H1 (cell line): Measurements from ENCODE around the gene SLC3A2. TPM values are rescaled to one million over a fixed set of nuclear protein-coding genes. Genes with fewer than 3 reads are reported as not detected.

Experiments used
- CTCF ChIA-PET: fragments of 300-600 bp; sonication (Branson Sonifier 250); formaldehyde crosslinking; loops from one replicate; lab custom pipeline; 2021; ENCODE audit not compliant: partially characterized antibody; lab: Charles Lee
- POLR2A ChIA-PET: fragments of 300-600 bp; sonication (Branson Sonifier 250); formaldehyde crosslinking; loops from one replicate; lab custom pipeline; 2021; ENCODE audit warnings: inconsistent platforms; ENCODE audit not compliant: partially characterized antibody; lab: Charles Lee
- DNase-seq, 2 experiments: peaks; one replicate each; pipeline versions ENCODE4 v3.0.0 to v3.0.0-alpha.2; 2010 to 2022; ENCODE audit warnings: low spot score in 2 of 2, low read depth in 1 of 2, mixed read lengths in 1 of 2
- FAIRE-seq: peaks from 2 replicates; lab custom pipeline; 2011; peaks lifted over from hg19 to GRCh38; lab: Jason Lieb, UNC
- H2AFZ ChIP-seq: 2 replicates; pipeline ENCODE4 v1.8.1; 2012; ENCODE audit warnings: low read length, inconsistent platforms
- H2AK5ac ChIP-seq: 2 replicates; pipeline ENCODE4 v1.6.1; 2013; ENCODE audit warnings: low read depth, low read length
- H2BK120ac ChIP-seq: replicated peaks from 2 replicates; pipeline ENCODE3; 2013; ENCODE audit warnings: low read depth, low read length, inconsistent platforms
- H2BK12ac ChIP-seq: 2 replicates; pipeline ENCODE4 v1.6.1; 2013; ENCODE audit warnings: low read depth, low read length
- H2BK15ac ChIP-seq: 2 replicates; pipeline ENCODE4 v1.6.1; 2013; ENCODE audit warnings: low read length
- H2BK20ac ChIP-seq: 2 replicates; pipeline ENCODE4 v1.6.1; 2013; ENCODE audit warnings: low read length
- H2BK5ac ChIP-seq: 2 replicates; pipeline ENCODE4 v1.6.1; 2013; ENCODE audit warnings: low read depth, low read length
- H3K14ac ChIP-seq: 2 replicates; pipeline ENCODE4 v1.6.1; 2013; ENCODE audit warnings: inconsistent platforms; ENCODE audit not compliant: insufficient read length
- H3K18ac ChIP-seq: 2 replicates; pipeline ENCODE4 v1.6.1; 2013; ENCODE audit warnings: low read length; ENCODE audit errors: extremely low read depth
- H3K23ac ChIP-seq: 2 replicates; pipeline ENCODE4 v1.6.1; 2013; ENCODE audit warnings: inconsistent platforms; ENCODE audit not compliant: insufficient read length
- H3K23me2 ChIP-seq: 2 replicates; pipeline ENCODE4 v1.6.1; 2013; ENCODE audit warnings: low read depth, low read length
- H3K27ac ChIP-seq: 2 replicates; pipeline ENCODE4 v1.6.1; 2011; ENCODE audit warnings: low read depth, low read length, inconsistent platforms
- H3K27me3 ChIP-seq, 4 experiments: replicated peaks in 1 of 4; 1 replicate in 1 of 4; 2 replicates in 3 of 4; pipeline versions ENCODE4 v1.6.1 to v1.8.1; 2011 to 2013; ENCODE audit warnings: low read length in 3 of 4, mild to moderate bottlenecking in 3 of 4, inconsistent platforms in 2 of 4, mixed read lengths in 2 of 4, moderate library complexity in 1 of 4; ENCODE audit not compliant: control insufficient read depth in 3 of 4, insufficient read depth in 3 of 4; ENCODE audit errors: extremely low read depth in 1 of 4
- H3K36me3 ChIP-seq, 4 experiments: 2 replicates each; pipeline versions ENCODE4 v1.6.1 to v1.8.1; 2011 to 2013; ENCODE audit warnings: mild to moderate bottlenecking in 4 of 4, low read length in 3 of 4, moderate library complexity in 2 of 4, control low read depth in 1 of 4, inconsistent platforms in 1 of 4; ENCODE audit not compliant: insufficient read depth in 4 of 4, control insufficient read depth in 2 of 4
- H3K4ac ChIP-seq: replicated peaks from 2 replicates; pipeline ENCODE3; 2013; ENCODE audit warnings: low read length, low read depth, mixed read lengths, inconsistent platforms; ENCODE audit not compliant: insufficient read length
- H3K4me1 ChIP-seq, 4 experiments: replicated peaks in 1 of 4; 1 replicate in 1 of 4; 2 replicates in 3 of 4; pipeline versions ENCODE4 v1.6.1 to v1.8.1; 2011 to 2013; ENCODE audit warnings: low read length in 3 of 4, inconsistent platforms in 2 of 4, mixed read lengths in 1 of 4; ENCODE audit not compliant: insufficient read depth in 4 of 4, control insufficient read depth in 3 of 4
- H3K4me2 ChIP-seq, 2 experiments: 2 replicates each; pipeline versions ENCODE4 v1.6.1 to v1.8.1; 2011 to 2013; ENCODE audit warnings: low read depth in 2 of 2, low read length in 2 of 2, control low read depth in 1 of 2, inconsistent platforms in 1 of 2, mild to moderate bottlenecking in 1 of 2; ENCODE audit not compliant: insufficient read depth in 1 of 2
- H3K4me3 ChIP-seq, 4 experiments: fragments of 200-600, 300-600 bp in 1 of 4; sonication (generic), shearing (Covaris generic), sonication (Bioruptor Twin) in 1 of 4; 2 replicates each; pipeline versions ENCODE4 v1.5.1 to v1.8.1; 2011 to 2016; ENCODE audit warnings: low read length in 4 of 4, low read depth in 3 of 4, control low read depth in 2 of 4, inconsistent platforms in 2 of 4, mild to moderate bottlenecking in 2 of 4, mixed read lengths in 1 of 4, moderate library complexity in 1 of 4; ENCODE audit not compliant: insufficient read depth in 2 of 4; ENCODE audit errors: extremely low read depth in 1 of 4
- H3K56ac ChIP-seq: replicated peaks from 2 replicates; pipeline ENCODE3; 2013; ENCODE audit warnings: low read depth, mild to moderate bottlenecking, mixed read lengths, low read length, inconsistent platforms; ENCODE audit not compliant: insufficient read length
- H3K79me1 ChIP-seq: 2 replicates; pipeline ENCODE4 v1.6.1; 2013; ENCODE audit warnings: low read depth, low read length, control low read depth
- H3K79me2 ChIP-seq, 2 experiments: 2 replicates each; pipeline versions ENCODE4 v1.6.1 to v1.8.1; 2012 to 2013; ENCODE audit warnings: low read length in 2 of 2, mild to moderate bottlenecking in 2 of 2, inconsistent platforms in 1 of 2; ENCODE audit not compliant: insufficient read depth in 2 of 2, control insufficient read depth in 1 of 2
- H3K9ac ChIP-seq, 4 experiments: replicated peaks in 1 of 4; 1 replicate in 1 of 4; 2 replicates in 3 of 4; pipeline versions ENCODE4 v1.6.1 to v1.8.1; 2011 to 2013; ENCODE audit warnings: low read depth in 3 of 4, low read length in 3 of 4, control low read depth in 2 of 4, mild to moderate bottlenecking in 2 of 4, moderate library complexity in 2 of 4, inconsistent platforms in 1 of 4; ENCODE audit errors: extremely low read depth in 1 of 4
- H3K9me3 ChIP-seq, 2 experiments: 2 replicates each; pipeline versions ENCODE4 v1.6.1 to v1.8.1; 2012 to 2013; ENCODE audit warnings: mild to moderate bottlenecking in 2 of 2, moderate library complexity in 2 of 2, control low read depth in 1 of 2, inconsistent platforms in 1 of 2, low read depth in 1 of 2, low read length in 1 of 2, mixed read lengths in 1 of 2; ENCODE audit not compliant: insufficient read depth in 2 of 2
- H4K20me1 ChIP-seq, 2 experiments: replicated peaks in 1 of 2; 2 replicates each; pipeline versions ENCODE3 to v1.8.1; 2011 to 2013; ENCODE audit warnings: inconsistent platforms in 2 of 2, low read length in 2 of 2, mild to moderate bottlenecking in 1 of 2; ENCODE audit not compliant: insufficient read depth in 2 of 2, control insufficient read depth in 1 of 2
- H4K5ac ChIP-seq: 2 replicates; pipeline ENCODE4 v1.6.1; 2013; ENCODE audit warnings: low read length, low read depth, mixed read lengths, inconsistent platforms; ENCODE audit not compliant: insufficient read length
- H4K8ac ChIP-seq: 2 replicates; pipeline ENCODE4 v1.8.0; 2013; ENCODE audit warnings: mild to moderate bottlenecking, moderate library complexity, low read length, inconsistent platforms; ENCODE audit not compliant: insufficient read depth; ENCODE audit errors: extremely low read depth
- H4K91ac ChIP-seq: replicated peaks from 2 replicates; pipeline ENCODE3; 2013; ENCODE audit warnings: low read length, mixed read lengths, inconsistent platforms; ENCODE audit not compliant: insufficient read length
- ATF3 ChIP-seq: IDR thresholded peaks from 2 replicates; pipeline ENCODE4 v1.6.1; 2011; ENCODE audit warnings: low read depth, mild to moderate bottlenecking, low read length; ENCODE audit not compliant: insufficient read depth
- CTBP2 ChIP-seq: IDR thresholded peaks from 2 replicates; pipeline ENCODE4 v1.7.0; 2011; ENCODE audit warnings: borderline replicate concordance, mild to moderate bottlenecking, moderate library complexity, mixed read lengths, low read length; ENCODE audit not compliant: insufficient read depth, insufficient read length
- JUND ChIP-seq: IDR thresholded peaks from 2 replicates; pipeline ENCODE4 v1.6.1; 2011; ENCODE audit warnings: mild to moderate bottlenecking, improper control_type of control experiment, low read length
- KDM5A ChIP-seq: fragments of 200-600 bp; IDR thresholded peaks from 2 replicates; pipeline ENCODE4 v1.7.1; 2012; ENCODE audit warnings: mild to moderate bottlenecking, low read length, inconsistent platforms, mixed read lengths
- MAFK ChIP-seq: IDR thresholded peaks from 2 replicates; pipeline ENCODE4 v1.6.1; 2012; ENCODE audit warnings: low read depth, mild to moderate bottlenecking, improper control_type of control experiment, low read length
- POLR2A ChIP-seq, 2 experiments: IDR thresholded peaks; 1 replicate in 1 of 2; 2 replicates in 1 of 2; pipeline ENCODE4 v1.6.1; 2011; ENCODE audit warnings: low read depth in 2 of 2, low read length in 2 of 2, mild to moderate bottlenecking in 2 of 2; ENCODE audit errors: control extremely low read depth in 1 of 2
- whole genome bisulfite sequencing, 2 experiments: shearing (Covaris generic) in 1 of 2; methylation state at CpG; one replicate each; pipeline versions ENCODE4 v1.1.6 to v1.1.7; 2013 to 2015; ENCODE audit warnings: low lambda C conversion rate in 2 of 2, mixed read lengths in 2 of 2, inconsistent platforms in 1 of 2, low coverage in 1 of 2, missing lambda C conversion rate in 1 of 2; ENCODE audit not compliant: insufficient replicate concordance in 2 of 2, insufficient coverage in 1 of 2, insufficient read length in 1 of 2; ENCODE audit errors: extremely low coverage in 1 of 2, missing lambda C conversion rate in 1 of 2; 5-methylcytosine and 5-hydroxymethylcytosine counted together
- polyA plus RNA-seq, 7 experiments: library from polyadenylated mRNA; depleted of rRNA in 3 of 7; stranded (reverse) in 5 of 7; unstranded in 2 of 7; fragments of >200 nt in 5 of 7; fragments of 200-250 nt in 2 of 7; gene quantifications; 1 replicate in 5 of 7; 2 replicates in 1 of 7; 4 replicates in 1 of 7; pipeline versions ENCODE4 v1.2.1 to v1.2.3, GENCODE V29; 2011 to 2013; ENCODE audit warnings: missing spikeins in 2 of 7, mixed read lengths in 2 of 7
- total RNA-seq: library from RNA; stranded (reverse); fragmentation: NEBNext Ultra II Directional; extraction: Animal tissue kit (Norgen Biotek cat#: 25700); gene quantifications from 2 replicates; pipeline ENCODE4 v1.2.1, GENCODE V29; 2021

SLC3A2 gene
- total and polyA plus RNA-seq, 2 of the 8 experiments (the other 6 are each of a cell fraction or from before 2014, with no cell fraction given), result 410 to 435 TPM

GRCh38 chr11:62911137-62912130, 30.7 kb downstream of the SLC3A2 start:
- Histone ChIP-seq H2BK15ac (peak overlapping the region; percentile 53; the same call in 1 of the 2 replicates), H3K79me1 (no peaks in the 10 kb centered on the region), H4K91ac (no peak overlapping the region), H3K18ac (no peak overlapping the region), H2BK12ac (no peak overlapping the region), H3K27ac (no peak overlapping the region), H3K4me3 (no peak overlapping the region), H3K23ac (no peak overlapping the region), H2AK5ac (0 out of 2 replicates have a peak overlapping the region, but pooled peaks have one; percentile 32), H3K4ac (no peak overlapping the region), H3K4me2 (no peak overlapping the region), H4K8ac (no peak overlapping the region), H3K27me3 (peaks cover 0 to 3% (median 1%) of the 10 kb centered on the region in 4 experiments; a peak in 2 of 7 replicates), H2BK5ac (no peak overlapping the region), H3K9me3 (no peaks in the 10 kb centered on the region), H2AFZ (no peak overlapping the region), H3K9ac (no peak overlapping the region), H2BK120ac (no peak overlapping the region), H3K36me3 (no peaks in the 10 kb centered on the region), H3K23me2 (peaks cover 3% of the 10 kb centered on the region; the same call in 1 of the 2 replicates), H4K5ac (no peak overlapping the region), H2BK20ac (peak overlapping the region; percentile 82), H3K4me1 (peaks cover 9 to 23% (median 16%) of the 10 kb centered on the region in 4 experiments), H3K79me2 (no peaks in the 10 kb centered on the region), H4K20me1 (no peaks in the 10 kb centered on the region), H3K14ac (no peak overlapping the region), H3K56ac (no peak overlapping the region)
- ChIA-PET CTCF (interaction anchor here (0.7 to 12.1 kb wide), 8 partner anchors 14 to 568 kb away, joined by 3 to 435 read pairs (median 66); partner anchors contain the start of genes CHRM1 and SLC22A8), POLR2A (interaction anchor here (10.3 to 57.8 kb wide), 3 partner anchors 12 to 63 kb away, joined by 136 to 2104 read pairs (median 1185); partner anchors contain the start of genes CHRM1, SLC3A2 and WDR74)
- 90% methylated on average over 14 of the region's 14 CpGs; no CpG with 5 or more reads in 1 of the 2 experiments for WGBS, 2 experiments
- FAIRE-seq, result no peak
- DNase-seq, result no peak
- TF ChIP-seq JUND (no peak), CTBP2 (no peak), KDM5A (no peak), POLR2A (IDR thresholded peaks at IDR 0.05; ENCODE audit: control extremely low read depth in 1 of 2, low read depth in 2 of 2, low read length in 2 of 2) (no peak), MAFK (no peak), ATF3 (no peak)
